ENCODE data around the gene GPC3. TPM values are rescaled to one million over a fixed set of nuclear protein-coding genes. Genes with fewer than 3 reads are reported as not detected.

GPC3 gene
- total RNA-seq, 1 donor from 2014 or later, result 628 TPM

- DNase-seq (ENCODE audit: extremely low spot score, unreplicated experiment), result no peak
- Mint-ChIP-seq H3K9me3 (peaks cover 8% of the 10 kb centered on the region), H3K4me1 (ENCODE audit: unreplicated experiment) (peaks cover 34% of the 10 kb centered on the region), H3K27me3 (no peaks in the 10 kb centered on the region), H3K27ac (no peak overlapping the region), H3K36me3 (peaks cover 30% of the 10 kb centered on the region), H3K4me3 (no peak overlapping the region)
- TF ChIP-seq CTCF (conservative IDR thresholded peaks at IDR 0.05), result no peak
These were observed 64.3 kb downstream of the GPC3 start for GRCh38 chrX:133921086-133921485.

GRCh38 chrX:133918361-133918771 lies 67.0 kb downstream of the GPC3 start:
- no peak overlapping the region for H3K4me3 Mint-ChIP-seq
- peaks cover 31% of the 10 kb centered on the region for H3K36me3 Mint-ChIP-seq
- TF ChIP-seq CTCF (conservative IDR thresholded peaks at IDR 0.05), result no peak
- H3K9me3 Mint-ChIP-seq, result peaks cover 8% of the 10 kb centered on the region
- DNase-seq (ENCODE audit: extremely low spot score, unreplicated experiment), result no peak
- H3K27me3 Mint-ChIP-seq, result no peaks in the 10 kb centered on the region
- peaks cover 26% of the 10 kb centered on the region for H3K4me1 Mint-ChIP-seq (ENCODE audit: unreplicated experiment)
- no peak overlapping the region for H3K27ac Mint-ChIP-seq

- no peak overlapping the region for H3K4me3 Mint-ChIP-seq
- TF ChIP-seq CTCF (conservative IDR thresholded peaks at IDR 0.05), result no peak
- peaks cover 29% of the 10 kb centered on the region for H3K36me3 Mint-ChIP-seq
- no peak overlapping the region for H3K27ac Mint-ChIP-seq
- no peak for DNase-seq (ENCODE audit: extremely low spot score, unreplicated experiment)
- H3K9me3 Mint-ChIP-seq, result peaks cover 8% of the 10 kb centered on the region
- peaks cover 30% of the 10 kb centered on the region for H3K4me1 Mint-ChIP-seq (ENCODE audit: unreplicated experiment)
- H3K27me3 Mint-ChIP-seq, result no peaks in the 10 kb centered on the region
These were observed 68.2 kb downstream of the GPC3 start for GRCh38 chrX:133916984-133917722.

- Mint-ChIP-seq H3K27me3 (no peaks in the 10 kb centered on the region), H3K9me3 (peaks cover 4% of the 10 kb centered on the region), H3K27ac (no peak overlapping the region), H3K36me3 (peaks cover 27% of the 10 kb centered on the region), H3K4me3 (no peak overlapping the region), H3K4me1 (ENCODE audit: unreplicated experiment) (peaks cover 33% of the 10 kb centered on the region)
- TF ChIP-seq CTCF (conservative IDR thresholded peaks at IDR 0.05), result no peak
- DNase-seq (ENCODE audit: extremely low spot score, unreplicated experiment), result no peak
These were observed 71.6 kb downstream of the GPC3 start for GRCh38 chrX:133913658-133914388.

- no peak for DNase-seq (ENCODE audit: extremely low spot score, unreplicated experiment)
- Mint-ChIP-seq H3K4me3 (no peak overlapping the region), H3K27ac (no peak overlapping the region), H3K9me3 (peaks cover 4% of the 10 kb centered on the region), H3K4me1 (ENCODE audit: unreplicated experiment) (peaks cover 39% of the 10 kb centered on the region), H3K36me3 (peaks cover 24% of the 10 kb centered on the region), H3K27me3 (no peaks in the 10 kb centered on the region)
- no peak for TF ChIP-seq CTCF (conservative IDR thresholded peaks at IDR 0.05)
These were observed 72.4 kb downstream of the GPC3 start for GRCh38 chrX:133913009-133913408.

Data from type B pancreatic cell (in vitro differentiated cells).